ENCODE results near the gene TRIM38. TPM values are rescaled to one million over a fixed set of nuclear protein-coding genes. Genes with fewer than 3 reads are reported as not detected.

The TRIM38 gene
- polyA plus RNA-seq, 4 donors = 3.5 to 16.4 (median 6.1) TPM

GRCh38 chr6:25931411-25931709 lies 31.2 kb upstream of the TRIM38 start:
- FAIRE-seq (no peak), DNase-seq (no peak)
- Histone ChIP-seq H3K4me3 (ENCODE audit: low read depth in 1 of 3, low read length in 3 of 3) (no peak overlapping the region), H3K27me3 (ENCODE audit: control insufficient read depth in 3 of 3, insufficient read depth in 3 of 3, low read length in 3 of 3) (no peaks in the 10 kb centered on the region), H3K36me3 (ENCODE audit: control insufficient read depth in 3 of 3, insufficient read depth in 2 of 3, low read depth in 1 of 3, low read length in 3 of 3) (no peaks in the 10 kb centered on the region), H3K4me1 (ENCODE audit: control insufficient read depth in 3 of 3, insufficient read depth in 2 of 3, low read depth in 1 of 3, low read length in 2 of 3) (peaks cover 0 to 12% (median 0%) of the 10 kb centered on the region in 3 donors), H3K27ac (ENCODE audit: low read depth in 1 of 3, low read length in 2 of 3) (no peak overlapping the region), H3K9me3 (ENCODE audit: control insufficient read depth in 2 of 2, insufficient read depth in 1 of 2, low read depth in 1 of 2, low read length in 1 of 2) (no peaks in the 10 kb centered on the region)
- WGBS, 3 donors = 16 to 53% (median 18%) methylated on average over 1 of the region's 1 CpG

- peak overlapping the region in 1 of 3 donors; percentile 54 for H3K27ac ChIP-seq (ENCODE audit: low read depth in 1 of 3, low read length in 2 of 3)
- no peak for FAIRE-seq
Measured at GRCh38 chr6:25934156-25934555, 28.4 kb upstream of the TRIM38 start.

GRCh38 chr6:25934735-25935313 lies 27.8 kb upstream of the TRIM38 start:
- no peaks in the 10 kb centered on the region for H3K9me3 ChIP-seq (ENCODE audit: control insufficient read depth in 2 of 2, insufficient read depth in 1 of 2, low read depth in 1 of 2, low read length in 1 of 2)
- H3K4me3 ChIP-seq (ENCODE audit: low read depth in 1 of 3, low read length in 3 of 3) = no peak overlapping the region
- FAIRE-seq (no peak), DNase-seq (peak in 1 of 2 donors; percentile 7)
- WGBS, 3 donors = 31 to 57% (median 33%) methylated on average over 3 of the region's 3 CpGs
- H3K4me1 ChIP-seq (ENCODE audit: control insufficient read depth in 3 of 3, insufficient read depth in 2 of 3, low read depth in 1 of 3, low read length in 2 of 3) = peaks cover 0 to 7% (median 0%) of the 10 kb centered on the region in 3 donors
- no peaks in the 10 kb centered on the region for H3K27me3 ChIP-seq (ENCODE audit: control insufficient read depth in 3 of 3, insufficient read depth in 3 of 3, low read length in 3 of 3)
- H3K27ac ChIP-seq (ENCODE audit: low read depth in 1 of 3, low read length in 2 of 3) = peak overlapping the region in 1 of 3 donors; percentile 54
- H3K36me3 ChIP-seq (ENCODE audit: control insufficient read depth in 3 of 3, insufficient read depth in 2 of 3, low read depth in 1 of 3, low read length in 3 of 3) = no peaks in the 10 kb centered on the region

More at GRCh38 chr6:25934156-25934555, 28.4 kb upstream of the TRIM38 start:
- WGBS, 3 donors = 30 to 53% (median 40%) methylated on average over 2 of the region's 2 CpGs
- Histone ChIP-seq H3K27me3 (ENCODE audit: control insufficient read depth in 3 of 3, insufficient read depth in 3 of 3, low read length in 3 of 3) (no peaks in the 10 kb centered on the region), H3K4me1 (ENCODE audit: control insufficient read depth in 3 of 3, insufficient read depth in 2 of 3, low read depth in 1 of 3, low read length in 2 of 3) (peaks cover 0 to 7% (median 0%) of the 10 kb centered on the region in 3 donors), H3K9me3 (ENCODE audit: control insufficient read depth in 2 of 2, insufficient read depth in 1 of 2, low read depth in 1 of 2, low read length in 1 of 2) (no peaks in the 10 kb centered on the region), H3K36me3 (ENCODE audit: control insufficient read depth in 3 of 3, insufficient read depth in 2 of 3, low read depth in 1 of 3, low read length in 3 of 3) (no peaks in the 10 kb centered on the region), H3K4me3 (ENCODE audit: low read depth in 1 of 3, low read length in 3 of 3) (no peak overlapping the region)
- DNase-seq = peak; percentile 60 to 63

GRCh38 chr6:25935953-25936352 lies 26.6 kb upstream of the TRIM38 start:
- Histone ChIP-seq H3K4me3 (ENCODE audit: low read depth in 1 of 3, low read length in 3 of 3) (no peak overlapping the region), H3K9me3 (ENCODE audit: control insufficient read depth in 2 of 2, insufficient read depth in 1 of 2, low read depth in 1 of 2, low read length in 1 of 2) (no peaks in the 10 kb centered on the region), H3K4me1 (ENCODE audit: control insufficient read depth in 3 of 3, insufficient read depth in 2 of 3, low read depth in 1 of 3, low read length in 2 of 3) (peaks cover 0 to 7% (median 0%) of the 10 kb centered on the region in 3 donors), H3K27ac (ENCODE audit: low read depth in 1 of 3, low read length in 2 of 3) (no peak overlapping the region), H3K27me3 (ENCODE audit: control insufficient read depth in 3 of 3, insufficient read depth in 3 of 3, low read length in 3 of 3) (no peaks in the 10 kb centered on the region), H3K36me3 (ENCODE audit: control insufficient read depth in 3 of 3, insufficient read depth in 2 of 3, low read depth in 1 of 3, low read length in 3 of 3) (no peaks in the 10 kb centered on the region)
- FAIRE-seq (no peak), DNase-seq (no peak)
- WGBS, 3 donors = 92 to 96% (median 93%) methylated on average over 5 of the region's 5 CpGs

- Histone ChIP-seq H3K4me1 (ENCODE audit: control insufficient read depth in 3 of 3, insufficient read depth in 2 of 3, low read depth in 1 of 3, low read length in 2 of 3) (peaks cover 0 to 5% (median 0%) of the 10 kb centered on the region in 3 donors), H3K9me3 (ENCODE audit: control insufficient read depth in 2 of 2, insufficient read depth in 1 of 2, low read depth in 1 of 2, low read length in 1 of 2) (no peaks in the 10 kb centered on the region), H3K36me3 (ENCODE audit: control insufficient read depth in 3 of 3, insufficient read depth in 2 of 3, low read depth in 1 of 3, low read length in 3 of 3) (no peaks in the 10 kb centered on the region), H3K27me3 (ENCODE audit: control insufficient read depth in 3 of 3, insufficient read depth in 3 of 3, low read length in 3 of 3) (no peaks in the 10 kb centered on the region), H3K27ac (ENCODE audit: low read depth in 1 of 3, low read length in 2 of 3) (no peak overlapping the region), H3K4me3 (ENCODE audit: low read depth in 1 of 3, low read length in 3 of 3) (no peak overlapping the region)
- no peak for FAIRE-seq
- 69 to 91% (median 73%) methylated on average over 2 of the region's 2 CpGs for WGBS, 3 donors
- DNase-seq = no peak
Measured at GRCh38 chr6:25939593-25939992, 23.0 kb upstream of the TRIM38 start.

GRCh38 chr6:25942561-25943147 lies 19.9 kb upstream of the TRIM38 start:
- peak; percentile 10 for FAIRE-seq

GRCh38 chr6:25943887-25944286 lies 18.7 kb upstream of the TRIM38 start:
- FAIRE-seq (peak; percentile 67), DNase-seq (no peak)
- H3K27me3 ChIP-seq (ENCODE audit: control insufficient read depth in 3 of 3, insufficient read depth in 3 of 3, low read length in 3 of 3) = no peaks in the 10 kb centered on the region
- WGBS, 3 donors = 86 to 100% (median 89%) methylated on average over 1 of the region's 1 CpG
- no peaks in the 10 kb centered on the region for H3K36me3 ChIP-seq (ENCODE audit: control insufficient read depth in 3 of 3, insufficient read depth in 2 of 3, low read depth in 1 of 3, low read length in 3 of 3)
- H3K9me3 ChIP-seq (ENCODE audit: control insufficient read depth in 2 of 2, insufficient read depth in 1 of 2, low read depth in 1 of 2, low read length in 1 of 2) = peaks cover 0 to 3% of the 10 kb centered on the region in 2 donors
- no peak overlapping the region for H3K27ac ChIP-seq (ENCODE audit: low read depth in 1 of 3, low read length in 2 of 3)
- peaks cover 0 to 11% (median 0%) of the 10 kb centered on the region in 3 donors for H3K4me1 ChIP-seq (ENCODE audit: control insufficient read depth in 3 of 3, insufficient read depth in 2 of 3, low read depth in 1 of 3, low read length in 2 of 3)
- no peak overlapping the region for H3K4me3 ChIP-seq (ENCODE audit: low read depth in 1 of 3, low read length in 3 of 3)

More at GRCh38 chr6:25942561-25943147, 19.9 kb upstream of the TRIM38 start:
- no peaks in the 10 kb centered on the region for H3K36me3 ChIP-seq (ENCODE audit: control insufficient read depth in 3 of 3, insufficient read depth in 2 of 3, low read depth in 1 of 3, low read length in 3 of 3)
- peaks cover 0 to 3% of the 10 kb centered on the region in 2 donors for H3K9me3 ChIP-seq (ENCODE audit: control insufficient read depth in 2 of 2, insufficient read depth in 1 of 2, low read depth in 1 of 2, low read length in 1 of 2)
- no peaks in the 10 kb centered on the region for H3K27me3 ChIP-seq (ENCODE audit: control insufficient read depth in 3 of 3, insufficient read depth in 3 of 3, low read length in 3 of 3)
- H3K4me3 ChIP-seq (ENCODE audit: low read depth in 1 of 3, low read length in 3 of 3) = no peak overlapping the region
- peak; percentile 56 for DNase-seq
- no peak overlapping the region for H3K27ac ChIP-seq (ENCODE audit: low read depth in 1 of 3, low read length in 2 of 3)
- WGBS, 3 donors = 35 to 38% (median 38%) methylated on average over 3 of the region's 3 CpGs
- H3K4me1 ChIP-seq (ENCODE audit: control insufficient read depth in 3 of 3, insufficient read depth in 2 of 3, low read depth in 1 of 3, low read length in 2 of 3) = peaks cover 0 to 11% (median 0%) of the 10 kb centered on the region in 3 donors

GRCh38 chr6:25944688-25945574 lies 17.7 kb upstream of the TRIM38 start:
- FAIRE-seq (no peak), DNase-seq (peak; percentile 61 to 70)
- Histone ChIP-seq H3K27me3 (ENCODE audit: control insufficient read depth in 3 of 3, insufficient read depth in 3 of 3, low read length in 3 of 3) (no peaks in the 10 kb centered on the region), H3K9me3 (ENCODE audit: control insufficient read depth in 2 of 2, insufficient read depth in 1 of 2, low read depth in 1 of 2, low read length in 1 of 2) (peaks cover 0 to 3% of the 10 kb centered on the region in 2 donors), H3K36me3 (ENCODE audit: control insufficient read depth in 3 of 3, insufficient read depth in 2 of 3, low read depth in 1 of 3, low read length in 3 of 3) (no peaks in the 10 kb centered on the region), H3K4me1 (ENCODE audit: control insufficient read depth in 3 of 3, insufficient read depth in 2 of 3, low read depth in 1 of 3, low read length in 2 of 3) (peaks cover 0 to 11% (median 0%) of the 10 kb centered on the region in 3 donors), H3K27ac (ENCODE audit: low read depth in 1 of 3, low read length in 2 of 3) (no peak overlapping the region), H3K4me3 (ENCODE audit: low read depth in 1 of 3, low read length in 3 of 3) (no peak overlapping the region)
- 14 to 53% (median 30%) methylated on average over 8 of the region's 8 CpGs for WGBS, 3 donors

All from small intestine (tissue), 7 donors.